ENCODE measurements around the gene LRRN4.
A peak's percentile ranks its signal among the peaks of the same experiment; 100 is the strongest.

The LRRN4 gene

DNA sequence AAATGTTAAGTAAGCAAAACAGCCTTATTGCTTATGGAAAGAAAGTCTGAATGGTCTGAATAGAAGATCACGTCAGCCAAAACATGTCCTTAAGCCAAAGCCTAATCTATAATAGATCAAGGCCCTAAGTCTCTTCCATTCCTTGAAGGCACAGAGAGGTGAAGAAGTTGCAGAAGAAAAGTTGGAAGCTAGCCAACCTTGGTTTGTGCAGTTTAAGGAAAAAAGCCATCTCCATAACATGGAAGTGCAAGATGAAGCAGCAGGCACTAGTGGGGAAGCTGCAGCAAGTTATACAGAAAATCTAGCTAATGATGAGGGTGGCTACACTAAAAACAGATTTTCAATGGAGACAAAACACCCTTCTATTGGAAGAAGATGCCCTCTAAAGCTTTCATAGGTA is 29.1 kb downstream of the LRRN4 start:
- H3K4me3 ChIP-seq (ENCODE audit: low read depth, low read length) = no peak overlapping the region
- DNase-seq (ENCODE audit: low read depth) = no peak
- TF ChIP-seq CTCF (conservative IDR thresholded peaks at IDR 0.05; ENCODE audit: low read depth, low read length) = no peak

- TF ChIP-seq CTCF (conservative IDR thresholded peaks at IDR 0.05; ENCODE audit: low read depth, low read length) = no peak
- no peak for DNase-seq (ENCODE audit: low read depth)
- no peak overlapping the region for H3K4me3 ChIP-seq (ENCODE audit: low read depth, low read length)
These were observed 36.0 kb downstream of the LRRN4 start for GRCh38 chr20:6017880-6018279.

DNA sequence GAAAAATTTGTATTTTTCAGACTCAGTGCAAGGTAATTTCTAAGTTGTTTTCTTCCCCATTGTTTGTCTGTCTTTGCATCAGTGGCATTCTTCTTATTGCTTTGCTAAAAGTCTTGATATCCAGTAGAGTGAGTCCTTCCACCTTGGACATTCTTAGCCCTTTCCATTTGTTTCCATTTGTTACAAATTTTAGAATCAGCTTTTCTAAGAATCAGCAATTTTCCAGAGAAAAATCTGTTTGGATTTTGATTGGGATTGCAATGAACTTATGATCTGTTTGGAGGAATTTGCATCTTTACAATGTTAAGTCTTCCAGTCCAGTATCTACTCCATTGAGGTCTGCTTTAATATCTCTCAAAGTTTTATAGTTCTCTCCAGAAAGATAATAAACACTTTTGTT is 36.4 kb downstream of the LRRN4 start:
- DNase-seq (ENCODE audit: low read depth) = no peak
- TF ChIP-seq CTCF (conservative IDR thresholded peaks at IDR 0.05; ENCODE audit: low read depth, low read length) = no peak

DNA sequence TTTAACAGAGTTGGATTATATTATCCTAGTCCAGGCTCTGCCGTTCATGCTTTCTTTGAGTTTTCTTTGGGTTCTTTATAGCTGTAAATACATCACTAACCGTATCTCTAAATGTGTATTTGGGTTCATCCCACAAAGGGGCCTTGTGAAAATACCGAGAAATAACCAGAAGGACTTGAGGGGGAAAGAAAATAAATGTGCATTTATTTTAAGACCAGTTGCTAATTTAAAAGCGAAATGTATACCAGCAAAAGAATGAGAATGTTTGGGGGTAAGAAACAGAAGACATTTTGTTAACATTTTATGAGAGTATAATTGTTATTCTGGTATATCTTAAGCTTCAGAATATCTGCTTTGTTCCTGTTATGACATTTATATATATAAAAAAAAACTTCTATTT is 38.9 kb downstream of the LRRN4 start:
- H3K4me3 ChIP-seq (ENCODE audit: low read depth, low read length) = no peak overlapping the region
- DNase-seq (ENCODE audit: low read depth) = no peak
- TF ChIP-seq CTCF (conservative IDR thresholded peaks at IDR 0.05; ENCODE audit: low read depth, low read length) = no peak

More for the DNA sequence above, 36.4 kb downstream of the LRRN4 start:
- H3K4me3 ChIP-seq (ENCODE audit: low read depth, low read length) = no peak overlapping the region

DNA sequence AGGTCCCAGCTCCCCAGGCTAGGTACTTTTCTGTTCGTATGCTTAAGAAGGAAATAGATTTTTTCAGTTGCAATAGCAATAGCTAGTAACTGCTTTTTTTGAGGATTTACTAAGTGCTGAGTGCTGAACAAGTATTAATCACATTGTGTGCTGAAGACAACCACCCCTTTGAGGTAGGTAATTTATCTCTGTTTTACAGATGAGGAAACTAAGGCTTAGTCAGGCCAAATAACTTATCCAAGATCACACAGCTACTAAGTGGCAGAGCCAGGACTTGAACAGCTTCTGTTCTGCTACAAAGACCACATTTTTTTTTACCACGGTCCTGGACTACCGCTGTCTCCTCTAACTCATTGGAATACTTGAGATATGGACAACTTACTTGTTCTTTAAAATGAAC is 39.8 kb downstream of the LRRN4 start:
- DNase-seq (ENCODE audit: low read depth) = no peak
- H3K4me3 ChIP-seq (ENCODE audit: low read depth, low read length) = no peak overlapping the region
- no peak for TF ChIP-seq CTCF (conservative IDR thresholded peaks at IDR 0.05; ENCODE audit: low read depth, low read length)

DNA sequence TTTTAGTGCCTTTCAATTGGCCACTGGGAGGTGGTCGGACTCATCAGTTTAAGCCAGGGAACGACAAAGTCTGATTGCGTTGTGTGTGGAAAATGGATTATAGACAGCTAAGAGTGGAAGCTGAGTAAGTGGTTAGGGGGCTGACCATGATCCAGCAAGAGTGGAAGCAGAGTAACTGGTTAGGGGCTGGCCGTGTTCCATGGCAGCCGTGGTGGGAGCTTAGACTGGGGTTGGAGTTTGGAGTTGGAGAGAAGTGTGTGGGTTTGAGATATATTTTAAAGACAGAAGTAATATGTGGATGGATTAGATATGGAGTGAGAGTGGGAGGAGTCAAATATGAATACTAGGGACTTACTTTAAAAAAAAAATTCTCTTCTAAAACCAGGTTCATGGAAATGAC is 41.7 kb downstream of the LRRN4 start:
- no peak for DNase-seq (ENCODE audit: low read depth)
- no peak for TF ChIP-seq CTCF (conservative IDR thresholded peaks at IDR 0.05; ENCODE audit: low read depth, low read length)
- H3K4me3 ChIP-seq (ENCODE audit: low read depth, low read length) = no peak overlapping the region

DNA sequence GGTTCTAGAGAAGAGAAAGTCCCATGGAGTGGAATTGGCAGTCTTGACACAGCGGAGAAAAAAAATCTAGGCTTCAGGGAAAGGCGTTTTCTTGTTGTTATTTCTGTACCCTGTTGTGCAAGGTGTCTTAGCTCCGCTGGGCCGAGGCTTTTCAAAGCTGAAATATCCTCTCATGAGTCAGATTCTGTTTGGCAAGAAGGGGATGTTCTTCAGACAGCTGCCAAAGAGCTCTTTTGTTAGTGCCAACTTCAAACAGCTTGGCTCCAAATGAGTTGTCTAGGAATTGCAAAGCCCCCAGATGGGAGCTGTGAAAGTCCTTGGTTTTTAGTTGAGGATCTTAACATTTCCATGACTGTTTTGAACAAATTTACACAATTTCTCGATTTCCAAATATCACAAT is 45.6 kb downstream of the LRRN4 start:
- peak overlapping the region; percentile 77 for H3K4me3 ChIP-seq (ENCODE audit: low read depth, low read length)
- TF ChIP-seq CTCF (conservative IDR thresholded peaks at IDR 0.05; ENCODE audit: low read depth, low read length) = no peak
- DNase-seq (ENCODE audit: low read depth) = peak; percentile 97
